Trophoblast cell (in vitro differentiated cells and primary cell): Measurements from ENCODE around the gene EPB41L4A.

ENCODE experiments used
- DNase-seq, 2 donors: peaks; one replicate each; pipeline ENCODE4 v3.0.0-alpha.2; 2016
- H2AFZ ChIP-seq: 2 replicates; pipeline ENCODE4 v1.6.1; 2013; ENCODE audit warnings: low read length, moderate library complexity, mild to moderate bottlenecking; ENCODE audit not compliant: insufficient read depth, poor library complexity
- H2AK5ac ChIP-seq: 2 replicates; pipeline ENCODE4 v1.6.1; 2013; ENCODE audit warnings: mild to moderate bottlenecking, low read length
- H2BK120ac ChIP-seq: 2 replicates; pipeline ENCODE4 v1.6.1; 2013; ENCODE audit warnings: low read length, mild to moderate bottlenecking, moderate library complexity; ENCODE audit not compliant: insufficient read depth, poor library complexity
- H2BK12ac ChIP-seq: 2 replicates; pipeline ENCODE4 v1.6.1; 2013; ENCODE audit warnings: mild to moderate bottlenecking, low read length, moderate library complexity
- H2BK5ac ChIP-seq: 2 replicates; pipeline ENCODE4 v1.6.1; 2013; ENCODE audit warnings: low read length, low read depth, moderate library complexity, mild to moderate bottlenecking; ENCODE audit not compliant: poor library complexity
- H3K14ac ChIP-seq: 2 replicates; pipeline ENCODE4 v1.6.1; 2013; ENCODE audit warnings: mild to moderate bottlenecking, low read length
- H3K18ac ChIP-seq: 2 replicates; pipeline ENCODE4 v1.6.1; 2013; ENCODE audit warnings: mild to moderate bottlenecking, low read length
- H3K23ac ChIP-seq: 2 replicates; pipeline ENCODE4 v1.6.1; 2013; ENCODE audit warnings: low read length
- H3K27ac ChIP-seq: 2 replicates; pipeline ENCODE4 v1.5.1; 2013; ENCODE audit warnings: low read depth, mild to moderate bottlenecking, inconsistent platforms, low read length, moderate library complexity
- H3K27me3 ChIP-seq: 2 replicates; pipeline ENCODE4 v1.6.1; 2013; ENCODE audit warnings: inconsistent platforms, mild to moderate bottlenecking, low read length, moderate library complexity; ENCODE audit not compliant: insufficient read depth
- H3K36me3 ChIP-seq, 2 experiments: 1 replicate in 1 of 2; 2 replicates in 1 of 2; pipeline ENCODE4 v1.6.1; 2013; ENCODE audit warnings: low read length in 2 of 2, mild to moderate bottlenecking in 2 of 2, moderate library complexity in 1 of 2; ENCODE audit not compliant: insufficient read depth in 2 of 2, control insufficient read depth in 1 of 2
- H3K4ac ChIP-seq: 2 replicates; pipeline ENCODE4 v1.6.1; 2013; ENCODE audit warnings: low read depth, mild to moderate bottlenecking, low read length, moderate library complexity
- H3K4me1 ChIP-seq, 2 experiments: 1 replicate in 1 of 2; 2 replicates in 1 of 2; pipeline ENCODE4 v1.6.1; 2013; ENCODE audit warnings: low read length in 2 of 2, mild to moderate bottlenecking in 2 of 2, moderate library complexity in 1 of 2; ENCODE audit not compliant: insufficient read depth in 2 of 2, control insufficient read depth in 1 of 2
- H3K4me2 ChIP-seq: 2 replicates; pipeline ENCODE4 v1.6.1; 2013; ENCODE audit warnings: inconsistent platforms, mild to moderate bottlenecking, low read length, moderate library complexity
- H3K4me3 ChIP-seq: 2 replicates; pipeline ENCODE4 v1.5.1; 2013; ENCODE audit warnings: mild to moderate bottlenecking, low read depth, low read length, inconsistent platforms
- H3K79me1 ChIP-seq: one replicate; pipeline ENCODE4 v1.6.1; 2013; ENCODE audit warnings: low read length
- H3K79me2 ChIP-seq: 2 replicates; pipeline ENCODE4 v1.6.1; 2013; ENCODE audit warnings: low read length, mild to moderate bottlenecking; ENCODE audit not compliant: control insufficient read depth, insufficient read depth, poor library complexity
- H3K9ac ChIP-seq: 2 replicates; pipeline ENCODE4 v1.6.1; 2013; ENCODE audit warnings: mild to moderate bottlenecking, low read length
- H3K9me3 ChIP-seq: 2 replicates; pipeline ENCODE4 v1.6.1; 2013; ENCODE audit warnings: low read depth, mild to moderate bottlenecking, control low read depth, inconsistent platforms, low read length; ENCODE audit not compliant: insufficient read depth
- H4K12ac ChIP-seq: 2 replicates; pipeline ENCODE4 v1.6.1; 2013; ENCODE audit warnings: low read depth, mild to moderate bottlenecking, low read length, moderate library complexity
- H4K8ac ChIP-seq: 2 replicates; pipeline ENCODE4 v1.6.1; 2013; ENCODE audit warnings: low read depth, mild to moderate bottlenecking, low read length, moderate library complexity
- H4K91ac ChIP-seq: one replicate; pipeline ENCODE4 v1.6.1; 2013; ENCODE audit warnings: low read depth, mild to moderate bottlenecking, low read length, moderate library complexity
- WGBS: extraction: QIAGEN DNeasy Blood & Tissue Kit; methylation state at CpG from one replicate; pipeline ENCODE4 v1.1.7; 2013; ENCODE audit warnings: missing lambda C conversion rate; ENCODE audit not compliant: insufficient read length, insufficient coverage; ENCODE audit errors: extremely low coverage; 5-methylcytosine and 5-hydroxymethylcytosine counted together

Gene EPB41L4A

DNA sequence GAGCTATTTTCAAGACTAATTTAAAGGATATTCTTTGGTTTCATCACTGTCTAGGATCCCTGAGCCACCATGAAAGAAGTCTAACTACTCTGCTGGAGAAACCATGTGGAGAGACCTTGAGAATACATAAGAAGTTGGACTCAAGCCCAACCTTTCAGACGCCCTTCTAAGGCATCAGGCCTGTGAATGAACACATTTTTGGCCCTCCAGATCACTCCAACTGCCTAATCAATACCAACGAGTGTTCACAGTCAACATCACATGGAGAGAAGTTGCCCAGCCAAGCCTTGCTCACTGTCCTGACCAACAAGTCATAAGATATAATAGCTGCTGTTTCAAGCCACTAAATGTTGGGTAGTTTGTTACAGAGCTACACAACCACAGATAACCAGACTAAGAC is 100.7 kb downstream of the EPB41L4A start:
- Histone ChIP-seq H4K12ac (no peak overlapping the region), H3K14ac (no peak overlapping the region), H3K36me3 (no peaks in the 10 kb centered on the region)

GRCh38 chr5:112317866-112318265 is 101.2 kb downstream of the EPB41L4A start:
- no peak overlapping the region for H4K8ac ChIP-seq
- H3K9me3 ChIP-seq: no peaks in the 10 kb centered on the region
- H3K4me3 ChIP-seq: no peak overlapping the region
- no peak overlapping the region for H3K4me2 ChIP-seq
- H3K4ac ChIP-seq: no peak overlapping the region
- no CpG with 5 or more reads among the region's 1 CpG for WGBS
- no peak overlapping the region for H2AK5ac ChIP-seq
- H2AFZ ChIP-seq: no peak overlapping the region
- H2BK120ac ChIP-seq: no peak overlapping the region
- H4K91ac ChIP-seq: no peak overlapping the region
- H3K14ac ChIP-seq: no peak overlapping the region
- H3K27ac ChIP-seq: no peak overlapping the region
- H4K12ac ChIP-seq: no peak overlapping the region
- H3K79me2 ChIP-seq: peaks cover 1% of the 10 kb centered on the region
- peak; percentile 24 to 92 for DNase-seq
- no peaks in the 10 kb centered on the region for H3K27me3 ChIP-seq
- peaks cover 0 to 4% of the 10 kb centered on the region in 2 experiments for H3K4me1 ChIP-seq
- no peak overlapping the region for H3K18ac ChIP-seq
- no peak overlapping the region for H2BK5ac ChIP-seq
- no peaks in the 10 kb centered on the region for H3K79me1 ChIP-seq
- no peak overlapping the region for H2BK12ac ChIP-seq
- no peak overlapping the region for H3K9ac ChIP-seq
- no peak overlapping the region for H3K23ac ChIP-seq
- no peaks in the 10 kb centered on the region for H3K36me3 ChIP-seq

More for the DNA sequence above, 100.7 kb downstream of the EPB41L4A start:
- H3K4me2 ChIP-seq: no peak overlapping the region
- no peak overlapping the region for H2BK12ac ChIP-seq
- no peak overlapping the region for H3K18ac ChIP-seq
- H3K23ac ChIP-seq: no peak overlapping the region
- H3K9ac ChIP-seq: no peak overlapping the region
- no peak overlapping the region for H3K4me3 ChIP-seq
- H3K9me3 ChIP-seq: no peaks in the 10 kb centered on the region
- no peak overlapping the region for H2AK5ac ChIP-seq
- no peak overlapping the region for H4K8ac ChIP-seq
- H2AFZ ChIP-seq: no peak overlapping the region
- no peak overlapping the region for H2BK5ac ChIP-seq
- no peak overlapping the region for H3K4ac ChIP-seq
- peaks cover 0 to 4% of the 10 kb centered on the region in 2 experiments for H3K4me1 ChIP-seq
- H4K91ac ChIP-seq: no peak overlapping the region
- DNase-seq: no peak
- H3K27ac ChIP-seq: no peak overlapping the region
- no peaks in the 10 kb centered on the region for H3K79me1 ChIP-seq
- WGBS: no CpG with 5 or more reads among the region's 2 CpGs
- H3K79me2 ChIP-seq: peaks cover 1% of the 10 kb centered on the region
- H3K27me3 ChIP-seq: no peaks in the 10 kb centered on the region
- H2BK120ac ChIP-seq: no peak overlapping the region

GRCh38 chr5:112316731-112317130 is 102.3 kb downstream of the EPB41L4A start:
- Histone ChIP-seq H4K8ac (no peak overlapping the region), H2BK12ac (no peak overlapping the region), H3K18ac (no peak overlapping the region), H3K4me3 (no peak overlapping the region), H4K91ac (no peak overlapping the region), H3K9me3 (no peaks in the 10 kb centered on the region), H3K27me3 (no peaks in the 10 kb centered on the region), H3K79me2 (peaks cover 1% of the 10 kb centered on the region), H3K4me1 (peaks cover 0 to 4% of the 10 kb centered on the region in 2 experiments), H2AK5ac (no peak overlapping the region), H2BK120ac (no peak overlapping the region), H3K4ac (no peak overlapping the region), H3K36me3 (no peaks in the 10 kb centered on the region), H2AFZ (no peak overlapping the region), H3K79me1 (no peaks in the 10 kb centered on the region), H3K27ac (no peak overlapping the region), H2BK5ac (no peak overlapping the region), H3K9ac (no peak overlapping the region), H3K14ac (no peak overlapping the region), H3K23ac (no peak overlapping the region), H3K4me2 (no peak overlapping the region), H4K12ac (no peak overlapping the region)
- no CpG with 5 or more reads among the region's 2 CpGs for WGBS
- DNase-seq: peak; percentile 59 to 76

- Histone ChIP-seq H4K12ac (no peak overlapping the region), H2AFZ (no peak overlapping the region), H2BK12ac (no peak overlapping the region), H3K9me3 (no peaks in the 10 kb centered on the region), H3K4me3 (no peak overlapping the region), H3K79me2 (peaks cover 1% of the 10 kb centered on the region), H4K8ac (no peak overlapping the region), H3K36me3 (no peaks in the 10 kb centered on the region), H4K91ac (no peak overlapping the region), H3K4me2 (no peak overlapping the region), H3K4ac (no peak overlapping the region), H3K23ac (no peak overlapping the region), H3K79me1 (no peaks in the 10 kb centered on the region), H2AK5ac (no peak overlapping the region), H3K9ac (no peak overlapping the region), H2BK5ac (no peak overlapping the region), H3K27me3 (no peaks in the 10 kb centered on the region), H2BK120ac (no peak overlapping the region), H3K18ac (no peak overlapping the region), H3K27ac (no peak overlapping the region), H3K4me1 (peaks cover 0 to 4% of the 10 kb centered on the region in 2 experiments), H3K14ac (no peak overlapping the region)
- no CpG with 5 or more reads among the region's 2 CpGs for WGBS
- DNase-seq: peak; percentile 74 to 97
These were observed 103.1 kb downstream of the EPB41L4A start for GRCh38 chr5:112316006-112316405.
